ENCODE results near the gene KRT14. TPM values are rescaled to one million over a fixed set of nuclear protein-coding genes. Genes with fewer than 3 reads are reported as not detected.
"Not testable (repeated sequence)": the region's sequence is repeated elsewhere in the genome, so short reads cannot be mapped to it uniquely, and the experiment has no call there.

KRT14 gene
- total RNA-seq, 1 donor from 2014 or later: not detected

- no peak overlapping the region for H3K4me3 ChIP-seq
- Mint-ChIP-seq H3K27me3 (ENCODE audit: insufficient read depth, low read depth) (peaks cover 5% of the 10 kb centered on the region), H3K4me1 (peaks cover 31% of the 10 kb centered on the region), H3K4me3 (no peak overlapping the region), H3K9me3 (peaks cover 3% of the 10 kb centered on the region), H3K36me3 (no peaks in the 10 kb centered on the region), H3K27ac (peak overlapping the region; percentile 78)
- no peak for DNase-seq (ENCODE audit: low spot score)
- no peaks in the 10 kb centered on the region for H3K27me3 ChIP-seq
- H3K4me2 ChIP-seq: no peak overlapping the region
- H3F3A ChIP-seq (ENCODE audit: low read depth): peaks cover 16% of the 10 kb centered on the region
- H3K9ac ChIP-seq: no peak overlapping the region
- H3K4me1 ChIP-seq: peaks cover 16% of the 10 kb centered on the region
- H3K36me3 ChIP-seq: no peaks in the 10 kb centered on the region
- H3K27ac ChIP-seq: no peak overlapping the region
- TF ChIP-seq CTCF (IDR thresholded peaks at IDR 0.05): no peak
- TF ChIP-seq EZH2phosphoT487 (IDR thresholded peaks at IDR 0.05): no peak
- TF ChIP-seq EZH2 (IDR thresholded peaks at IDR 0.05): no peak
- no peaks in the 10 kb centered on the region for H3K9me3 ChIP-seq (ENCODE audit: low read depth)
- no peak overlapping the region for H2AFZ ChIP-seq (replicated peaks)
- no peaks in the 10 kb centered on the region for H4K20me1 ChIP-seq (ENCODE audit: low read depth)
- H3K79me2 ChIP-seq (ENCODE audit: low read depth): no peaks in the 10 kb centered on the region
Observed at GRCh38 chr17:41545829-41546410, 40.8 kb downstream of the KRT14 start.

DNA sequence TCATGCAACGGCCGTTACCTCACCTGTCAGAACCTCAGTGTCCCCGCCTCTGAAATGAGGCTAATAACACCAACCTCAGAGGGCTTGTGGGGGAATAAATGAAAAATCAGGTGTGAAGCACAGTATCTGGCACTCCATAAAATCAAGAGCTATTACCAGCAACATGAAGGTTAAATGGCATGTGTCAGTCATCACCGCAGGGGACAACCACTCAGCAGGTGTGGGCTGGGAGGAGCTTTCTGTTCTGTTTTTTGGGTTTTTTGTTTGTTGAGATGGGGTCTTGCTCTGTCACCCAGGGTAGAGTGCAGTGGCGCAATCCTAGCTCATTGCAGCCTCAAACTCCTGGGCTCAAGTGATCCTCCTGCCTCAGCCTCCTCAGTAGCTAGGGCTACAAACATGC lies 41.8 kb downstream of the KRT14 start:
- H3K27ac Mint-ChIP-seq: no peak overlapping the region

GRCh38 chr17:41544491-41544892 lies 42.2 kb downstream of the KRT14 start:
- peaks cover 29% of the 10 kb centered on the region for H3K4me1 Mint-ChIP-seq
- H3K9me3 Mint-ChIP-seq: peaks cover 3% of the 10 kb centered on the region
- peak; percentile 48 for DNase-seq (ENCODE audit: low spot score)
- H3K27me3 Mint-ChIP-seq (ENCODE audit: insufficient read depth, low read depth): peaks cover 8% of the 10 kb centered on the region
- peak overlapping the region; percentile 78 for H2AFZ ChIP-seq (replicated peaks)
- peak overlapping the region; percentile 95 for H3K27ac Mint-ChIP-seq
- H3K9me3 ChIP-seq (ENCODE audit: low read depth): no peaks in the 10 kb centered on the region
- H3K9ac ChIP-seq: no peak overlapping the region
- no peaks in the 10 kb centered on the region for H3K36me3 Mint-ChIP-seq
- no peaks in the 10 kb centered on the region for H3K79me2 ChIP-seq (ENCODE audit: low read depth)
- peak overlapping the region; percentile 65 for H3K4me2 ChIP-seq
- H4K20me1 ChIP-seq (ENCODE audit: low read depth): no peaks in the 10 kb centered on the region
- peak overlapping the region; percentile 31 for H3K4me3 Mint-ChIP-seq
- no peaks in the 10 kb centered on the region for H3K36me3 ChIP-seq
- H3F3A ChIP-seq (ENCODE audit: low read depth): peaks cover 19% of the 10 kb centered on the region
- no peak for TF ChIP-seq EZH2 (IDR thresholded peaks at IDR 0.05)
- no peak for TF ChIP-seq CTCF (IDR thresholded peaks at IDR 0.05)
- TF ChIP-seq EZH2phosphoT487 (IDR thresholded peaks at IDR 0.05): no peak
- H3K27me3 ChIP-seq: no peaks in the 10 kb centered on the region
- H3K4me1 ChIP-seq: peaks cover 21% of the 10 kb centered on the region
- H3K27ac ChIP-seq: no peak overlapping the region
- H3K4me3 ChIP-seq: no peak overlapping the region

More for the DNA sequence above, 41.8 kb downstream of the KRT14 start:
- TF ChIP-seq EZH2 (IDR thresholded peaks at IDR 0.05) (no peak), CTCF (IDR thresholded peaks at IDR 0.05) (no peak), EZH2phosphoT487 (IDR thresholded peaks at IDR 0.05) (no peak)
- Histone ChIP-seq H4K20me1 (ENCODE audit: low read depth) (no peaks in the 10 kb centered on the region), H3K27ac (no peak overlapping the region), H3K27me3 (no peaks in the 10 kb centered on the region), H3K4me3 (no peak overlapping the region), H3K9me3 (ENCODE audit: low read depth) (no peaks in the 10 kb centered on the region), H3K4me1 (peaks cover 21% of the 10 kb centered on the region), H3K79me2 (ENCODE audit: low read depth) (no peaks in the 10 kb centered on the region), H3K9ac (no peak overlapping the region), H3K36me3 (no peaks in the 10 kb centered on the region), H2AFZ (replicated peaks) (no peak overlapping the region), H3F3A (ENCODE audit: low read depth) (peaks cover 16% of the 10 kb centered on the region), H3K4me2 (peak overlapping the region; percentile 65)
- Mint-ChIP-seq H3K27me3 (ENCODE audit: insufficient read depth, low read depth) (peaks cover 7% of the 10 kb centered on the region), H3K4me1 (peaks cover 32% of the 10 kb centered on the region), H3K36me3 (no peaks in the 10 kb centered on the region), H3K9me3 (peaks cover 3% of the 10 kb centered on the region), H3K4me3 (no peak overlapping the region)
- DNase-seq (ENCODE audit: low spot score): no peak

- H3K9ac ChIP-seq; H3K9me3 Mint-ChIP-seq; H3K4me3 Mint-ChIP-seq; H2AFZ ChIP-seq (replicated peaks); H3K27me3 ChIP-seq; H3K9me3 ChIP-seq (ENCODE audit: low read depth); H4K20me1 ChIP-seq (ENCODE audit: low read depth); H3K27me3 Mint-ChIP-seq (ENCODE audit: insufficient read depth, low read depth); H3K36me3 ChIP-seq; H3K36me3 Mint-ChIP-seq; DNase-seq (ENCODE audit: low spot score); H3K27ac Mint-ChIP-seq; H3K4me3 ChIP-seq; H3K27ac ChIP-seq; H3K4me2 ChIP-seq; H3K79me2 ChIP-seq (ENCODE audit: low read depth): not testable (repeated sequence)
- Histone ChIP-seq H3K4me1 (peaks cover 30% of the 10 kb centered on the region), H3F3A (ENCODE audit: low read depth) (peaks cover 24% of the 10 kb centered on the region)
- H3K4me1 Mint-ChIP-seq: peaks cover 32% of the 10 kb centered on the region
Observed at GRCh38 chr17:41542786-41543185, 43.9 kb downstream of the KRT14 start.

All from neural progenitor cell (in vitro differentiated cells).